ENCODE data around the gene LIX1L.

Gene LIX1L

DNA sequence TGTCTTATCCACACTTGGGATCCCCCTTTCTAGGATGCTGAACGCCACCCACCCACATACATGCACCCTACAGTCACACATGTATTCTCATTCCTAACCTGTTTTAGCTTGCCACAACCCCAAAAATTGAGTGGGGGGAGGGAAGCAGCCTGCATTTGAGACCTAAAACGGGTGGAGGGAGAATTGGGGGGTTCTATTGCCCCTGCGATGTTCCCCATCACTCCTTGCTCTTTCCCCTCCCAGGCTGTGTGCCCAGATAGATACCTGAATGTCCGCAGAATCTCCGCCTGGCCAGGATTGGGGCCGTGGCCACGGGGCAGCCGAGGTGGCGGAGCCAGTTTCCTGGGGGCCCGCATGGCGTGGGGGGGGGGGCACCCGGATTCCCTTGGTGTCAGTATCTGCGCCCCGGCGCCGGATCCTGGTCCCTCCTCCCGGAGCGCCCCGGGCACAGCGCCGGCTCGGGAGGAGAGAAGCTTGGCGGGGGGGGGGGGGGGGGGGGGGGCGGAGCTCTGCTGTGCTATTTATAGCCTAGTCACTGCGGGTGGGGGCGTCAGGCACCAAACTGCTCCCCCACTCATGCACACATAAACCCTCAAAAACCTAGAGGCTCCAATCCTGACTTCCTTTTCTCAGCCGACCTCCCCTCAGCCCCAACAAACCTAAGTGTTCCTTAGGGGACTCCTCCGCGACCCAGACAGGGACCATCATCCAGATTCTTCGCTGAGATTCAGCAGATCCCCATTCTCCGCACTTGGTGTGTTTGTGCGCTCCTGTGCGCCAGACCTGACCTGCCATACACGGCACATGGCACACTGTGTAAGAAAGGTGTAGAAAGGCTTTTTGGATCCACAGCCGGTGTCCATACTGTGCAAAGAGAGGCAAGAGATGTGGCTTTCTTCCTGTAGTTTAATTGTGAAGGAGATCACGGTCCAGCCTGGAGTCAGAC is 4.6 kb upstream of the LIX1L start:
- no peak for DNase-seq

DNA sequence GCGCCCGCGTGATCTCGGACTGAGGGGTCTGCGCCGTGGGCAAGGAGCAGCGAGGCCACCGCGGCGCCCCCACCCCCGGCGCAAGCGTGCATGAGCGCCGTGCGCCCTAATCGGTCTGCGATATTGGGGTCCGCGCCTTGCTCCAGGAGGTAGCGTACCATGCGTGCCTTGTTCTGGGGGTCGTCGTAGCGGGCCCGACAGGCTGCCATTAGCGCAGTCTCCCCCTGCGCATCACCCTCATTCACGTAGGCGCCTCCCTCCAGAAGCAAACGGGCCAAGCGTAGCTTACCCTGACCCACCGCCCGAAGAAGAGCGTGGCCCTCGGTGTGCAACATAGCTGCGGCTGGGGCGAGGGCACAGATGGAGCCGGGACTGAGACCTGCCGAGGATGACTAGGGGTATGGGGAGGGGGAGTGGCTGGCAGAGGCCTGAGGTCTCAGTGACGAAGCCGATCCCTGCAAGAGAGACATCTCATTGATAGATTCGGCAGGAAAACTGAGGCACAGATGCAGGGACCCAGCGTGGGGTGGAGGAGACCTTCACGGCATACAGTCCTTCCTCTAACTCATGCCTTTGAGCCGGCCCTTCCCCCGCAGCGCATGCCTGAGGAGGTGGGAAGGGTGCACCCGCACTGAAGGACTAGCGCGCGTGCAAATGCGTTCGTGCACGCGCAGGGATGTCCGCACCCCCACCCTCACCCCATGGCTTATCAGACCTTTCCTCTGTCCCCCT is 3.8 kb upstream of the LIX1L start:
- DNase-seq: peak in 1 of 2 experiments; percentile 40

DNA sequence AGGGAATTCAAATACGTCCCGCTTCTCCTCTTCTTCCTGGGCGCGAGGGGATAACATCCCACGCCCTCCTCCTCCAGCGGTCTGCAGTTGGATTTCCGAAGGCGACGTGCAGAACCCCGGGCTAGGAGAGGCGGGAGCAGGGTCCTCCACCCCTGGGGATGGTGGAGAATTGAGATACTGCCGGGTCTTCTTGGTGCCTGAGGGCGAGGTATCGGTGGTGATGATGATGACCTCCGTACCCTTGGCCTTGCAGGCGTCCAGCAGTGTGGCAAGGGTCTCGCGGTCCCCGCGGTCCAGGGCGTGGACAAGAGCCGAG is 3.2 kb upstream of the LIX1L start:
- DNase-seq: no peak

DNA sequence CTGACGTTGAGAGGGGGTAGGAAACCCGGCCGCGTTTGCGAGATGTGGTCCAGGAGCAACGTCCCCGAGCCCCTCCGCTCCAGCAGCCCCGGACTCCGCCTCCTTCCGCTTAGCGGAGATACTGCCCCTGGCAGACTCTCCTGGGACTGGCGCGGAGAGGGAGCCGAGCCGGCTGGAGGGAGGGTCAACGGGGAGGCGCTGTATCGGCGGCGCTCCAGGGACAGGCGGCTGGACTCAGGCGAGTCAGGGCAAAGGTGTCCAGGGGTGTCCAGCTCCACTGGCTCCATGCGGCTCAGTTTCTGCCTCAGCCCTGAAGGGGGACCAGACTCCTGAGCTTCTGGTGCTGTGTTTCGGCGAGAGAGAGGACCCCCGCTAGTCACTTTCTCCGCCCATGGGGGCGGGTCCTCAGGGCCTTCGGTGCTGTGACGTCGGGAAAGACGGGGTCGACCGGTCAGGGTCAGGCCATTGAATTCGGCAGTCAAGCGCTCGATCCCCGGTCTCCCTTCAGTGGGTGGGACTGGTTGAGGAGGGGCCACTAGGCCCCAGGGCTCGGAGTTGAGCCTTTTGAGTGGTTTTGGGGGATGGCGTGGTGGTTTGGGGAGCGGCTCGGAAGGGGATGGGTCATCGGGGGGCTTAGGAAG is 2.8 kb upstream of the LIX1L start:
- peak in 1 of 2 experiments; percentile 17 for DNase-seq

DNA sequence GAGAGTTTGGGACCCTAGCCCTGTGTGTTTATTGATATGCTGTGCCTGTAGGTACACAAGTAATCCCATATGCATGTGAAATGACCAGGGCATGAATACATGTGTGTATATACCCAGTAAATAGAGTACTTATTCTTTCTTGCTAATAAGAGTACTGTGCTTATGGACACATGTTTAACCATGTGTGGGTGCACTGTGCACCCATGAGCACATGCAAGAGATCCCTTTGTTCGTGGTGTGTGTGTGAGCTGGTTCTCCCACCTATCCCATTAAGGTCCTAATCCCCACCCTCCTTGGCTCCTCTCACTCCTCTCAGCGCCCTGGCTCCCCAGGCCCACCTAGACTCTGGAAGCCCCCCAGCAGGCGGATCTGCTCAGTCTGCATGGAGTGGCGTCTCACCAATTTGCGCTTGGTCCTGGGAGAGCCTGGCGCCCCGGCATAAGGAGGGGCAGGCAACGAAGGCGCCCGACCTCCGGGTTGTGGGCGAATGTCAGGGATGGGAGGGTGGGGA is 2.2 kb upstream of the LIX1L start:
- DNase-seq: no peak

DNA sequence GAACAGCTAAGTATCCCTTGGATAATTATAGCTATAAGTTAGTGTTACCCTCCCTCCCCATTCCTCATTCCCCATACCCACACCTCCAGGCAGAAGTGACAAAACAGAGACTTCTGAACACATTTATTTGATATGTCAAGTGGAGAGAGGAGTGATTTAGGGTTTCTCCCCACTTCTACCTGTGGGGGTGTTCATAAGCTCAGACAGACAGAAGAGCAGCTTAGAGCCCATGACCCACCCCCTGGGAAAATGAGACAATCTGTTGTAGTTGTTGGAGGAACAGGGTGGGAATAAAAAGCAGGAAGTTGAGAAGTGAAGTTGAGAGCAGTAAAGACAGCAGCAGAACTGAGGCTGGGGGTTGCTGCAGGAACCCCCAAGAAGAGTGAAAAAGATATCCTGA is 1.5 kb upstream of the LIX1L start:
- no peak for DNase-seq

DNA sequence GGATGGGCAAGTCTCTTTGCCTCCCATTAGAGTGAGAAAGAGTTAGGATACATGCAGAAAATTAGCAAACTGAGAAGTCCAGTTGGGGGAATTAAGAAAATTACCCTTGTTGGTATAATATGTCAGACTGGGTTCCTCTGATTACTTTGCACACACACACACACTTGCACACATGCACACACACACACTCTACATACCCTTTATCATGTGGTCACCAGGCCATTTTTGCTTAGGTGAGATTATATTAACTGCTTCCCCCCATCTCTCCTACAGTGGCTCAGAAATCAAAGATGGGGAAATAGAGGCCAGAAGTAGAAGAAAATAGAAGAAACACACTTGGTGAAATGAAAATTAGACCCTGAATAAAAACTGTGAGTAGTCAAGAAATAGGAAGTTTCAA is 917 bp upstream of the LIX1L start:
- DNase-seq: no peak

DNA sequence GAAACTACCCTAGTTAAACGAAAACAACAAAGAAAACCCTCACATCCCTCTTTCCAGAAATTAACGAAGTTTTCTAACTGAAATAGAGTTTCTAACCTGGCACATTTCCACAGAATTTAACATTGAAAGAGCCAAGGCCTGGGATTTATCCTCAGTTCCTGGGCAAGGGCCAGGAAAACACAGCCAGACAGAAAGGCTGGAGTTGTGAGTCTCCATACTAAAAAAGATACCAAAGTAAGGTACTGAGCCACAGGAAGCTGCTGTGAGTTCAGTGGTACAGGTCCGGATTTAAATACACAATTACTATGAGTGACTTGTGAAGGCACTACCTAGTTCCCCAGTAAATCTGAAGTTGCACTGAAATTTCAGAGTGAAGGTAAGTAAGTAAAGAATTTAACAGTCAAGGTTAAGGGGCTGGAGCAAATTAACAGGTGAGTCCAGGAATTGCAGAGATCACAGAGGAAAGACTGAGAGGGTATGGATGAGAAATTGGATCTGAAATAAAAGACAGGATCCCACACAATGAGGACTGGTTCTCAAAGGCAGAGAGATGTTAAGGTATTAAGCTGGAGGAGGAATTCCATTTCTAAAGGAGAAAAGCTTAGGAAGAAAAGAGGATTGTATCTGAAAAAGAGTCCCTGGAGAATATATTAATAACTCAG is 905 bp downstream of the LIX1L start:
- no peak for DNase-seq

DNA sequence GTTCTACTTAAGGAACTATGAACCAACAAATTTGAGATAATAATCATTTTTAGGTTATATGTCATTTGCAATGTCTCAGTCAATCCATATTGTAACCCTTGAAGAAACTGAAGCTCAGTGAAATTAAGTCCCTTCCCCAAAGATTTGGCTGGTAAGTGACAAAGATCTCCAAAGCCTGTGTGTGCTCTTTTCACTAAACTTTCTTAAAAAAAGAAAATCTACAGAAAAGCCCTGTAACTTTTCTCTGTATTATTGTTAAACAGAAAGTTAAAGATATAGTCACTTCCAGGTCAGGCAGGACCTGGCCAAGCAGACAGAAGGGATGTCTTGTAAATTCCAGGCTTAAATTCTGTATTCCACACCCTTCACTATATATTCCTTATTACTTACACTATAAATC is 1.5 kb downstream of the LIX1L start:
- DNase-seq: no peak

DNA sequence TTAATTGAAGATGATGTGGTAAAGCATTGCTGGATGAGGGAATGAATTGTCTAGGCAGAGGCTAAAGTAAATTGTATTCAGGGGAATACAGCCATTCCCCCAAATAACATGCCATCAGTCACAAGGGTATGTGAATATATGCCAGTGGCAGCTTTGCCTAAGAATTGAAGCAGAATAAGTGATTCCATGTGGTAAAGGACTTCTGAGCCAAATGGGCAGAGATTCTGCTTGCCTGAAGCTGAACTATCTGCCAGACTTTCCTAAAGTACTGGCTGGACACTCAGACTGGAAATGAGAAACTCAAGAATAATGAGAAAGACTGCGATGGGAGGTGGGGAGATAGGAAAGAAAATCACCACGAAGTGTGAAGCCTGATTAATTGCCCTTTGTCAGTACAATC is 2.4 kb downstream of the LIX1L start:
- DNase-seq: no peak

DNA sequence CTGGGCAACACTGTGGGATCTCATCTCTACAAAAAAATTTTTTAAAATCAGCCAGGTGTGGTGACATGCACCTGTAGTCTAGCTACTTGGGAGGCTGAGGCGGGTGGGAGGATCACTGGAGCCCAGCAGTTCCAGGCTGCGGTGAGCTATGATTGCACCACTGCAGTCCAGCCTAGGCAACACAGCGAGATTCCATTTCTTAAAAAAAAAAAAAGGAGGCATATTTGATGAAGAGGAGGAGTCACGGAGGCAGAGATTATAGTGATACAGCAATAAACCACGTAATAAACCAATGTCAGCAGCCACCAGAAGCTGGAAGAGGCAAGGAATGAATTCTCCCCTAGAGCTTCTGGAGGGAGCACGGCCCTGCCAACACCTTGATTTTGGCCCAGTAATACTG is 4.0 kb downstream of the LIX1L start:
- DNase-seq: no peak

DNA sequence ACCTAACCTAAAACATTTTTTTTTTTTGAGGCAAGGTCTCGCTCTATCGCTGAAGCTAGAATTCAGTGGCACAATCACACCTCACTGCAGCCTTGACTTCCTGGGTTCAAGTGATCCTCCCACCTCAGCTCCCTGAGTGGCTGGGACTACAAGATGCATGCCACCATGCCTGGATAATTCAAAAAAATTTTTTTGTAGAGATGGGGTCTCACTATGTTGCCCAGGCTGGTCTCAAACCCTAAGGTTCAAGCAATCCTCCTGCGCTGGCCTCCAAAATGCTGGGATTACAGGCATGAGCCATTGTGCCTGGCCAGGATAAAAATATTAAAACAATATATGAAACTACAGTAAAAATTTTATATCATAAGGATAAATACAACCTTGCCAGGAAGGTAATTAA is 4.9 kb downstream of the LIX1L start:
- no peak for DNase-seq

DNA sequence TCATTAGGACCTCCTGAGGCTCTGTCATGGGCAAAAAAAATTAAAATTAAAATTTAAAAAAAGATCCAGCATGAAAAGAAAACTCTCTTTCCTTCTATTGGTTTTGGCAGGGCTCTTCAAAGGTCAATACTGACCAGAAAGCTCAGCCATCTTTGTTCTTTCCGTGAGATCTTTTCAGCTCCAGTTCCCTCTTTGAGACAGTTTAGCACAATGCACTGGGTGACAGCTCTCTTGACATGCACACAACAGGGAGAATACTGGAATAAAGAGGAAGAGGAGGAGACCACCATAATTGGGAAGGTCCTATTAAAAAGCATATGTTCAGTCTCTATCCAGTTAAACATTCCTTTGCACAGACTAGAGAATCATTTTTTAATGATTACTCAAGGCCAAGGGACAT is 6.3 kb downstream of the LIX1L start:
- DNase-seq: no peak

DNA sequence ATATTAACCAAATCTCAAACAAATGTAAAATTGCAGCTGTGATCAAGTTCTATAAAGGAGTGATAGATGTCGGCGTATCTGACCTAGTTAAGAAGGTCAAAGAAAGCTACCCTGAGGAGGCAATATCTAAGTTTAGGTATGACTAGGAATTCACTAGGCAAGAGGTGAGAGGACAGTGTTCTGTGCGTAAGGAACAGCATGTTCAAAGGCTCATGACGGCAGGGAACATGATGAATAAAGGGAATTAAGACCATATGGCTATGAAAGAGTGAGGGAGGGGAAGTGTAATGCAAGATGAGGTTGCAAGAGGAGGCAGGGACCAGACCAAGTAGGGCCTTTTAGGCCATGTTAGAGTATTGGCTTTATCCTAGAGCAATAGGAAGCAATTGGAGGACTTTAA is 8.6 kb downstream of the LIX1L start:
- no peak for DNase-seq

DNA sequence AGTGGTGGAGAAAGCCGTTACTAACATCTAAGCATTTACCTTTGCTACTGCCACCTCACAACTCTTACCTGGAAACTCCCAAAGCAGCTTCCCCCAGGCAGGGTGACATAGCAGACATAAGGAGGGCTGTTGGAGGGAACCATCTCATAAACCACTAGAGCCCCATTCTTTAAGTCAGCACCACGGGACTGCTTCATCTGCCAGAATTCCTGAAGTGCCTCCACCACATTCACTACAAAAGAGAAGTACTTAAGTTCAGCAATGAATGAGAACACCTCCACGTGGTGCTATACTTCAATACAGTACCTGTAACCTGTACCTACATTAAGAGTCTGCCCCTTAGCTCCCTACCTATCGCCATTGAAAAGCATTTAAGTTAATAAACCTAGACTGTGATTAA is 10.3 kb downstream of the LIX1L start:
- no peak for DNase-seq

DNA sequence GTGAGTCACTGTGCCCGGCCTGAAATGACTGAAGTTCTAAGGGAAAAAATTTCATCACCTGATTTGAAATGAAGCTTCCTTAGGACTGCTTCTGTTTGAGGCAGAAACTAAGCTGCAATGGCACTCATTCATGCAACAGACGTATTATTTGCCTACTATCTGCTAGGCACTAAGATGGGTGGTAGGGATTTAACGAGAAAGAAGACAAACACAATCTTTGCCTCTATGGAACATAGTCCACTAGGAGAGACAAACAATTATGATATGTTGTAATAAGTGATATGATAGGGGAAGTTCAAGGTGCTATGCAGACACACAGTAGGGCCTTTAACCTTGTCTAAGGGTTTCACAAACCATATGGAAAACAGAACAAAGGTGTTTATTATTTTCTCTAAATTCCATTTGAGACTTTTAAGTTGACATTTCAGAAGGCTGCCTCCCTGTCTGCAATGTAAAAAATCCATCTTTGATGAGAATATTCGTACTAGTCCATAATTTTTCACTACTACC is 11.3 kb downstream of the LIX1L start:
- no peak for DNase-seq

DNA sequence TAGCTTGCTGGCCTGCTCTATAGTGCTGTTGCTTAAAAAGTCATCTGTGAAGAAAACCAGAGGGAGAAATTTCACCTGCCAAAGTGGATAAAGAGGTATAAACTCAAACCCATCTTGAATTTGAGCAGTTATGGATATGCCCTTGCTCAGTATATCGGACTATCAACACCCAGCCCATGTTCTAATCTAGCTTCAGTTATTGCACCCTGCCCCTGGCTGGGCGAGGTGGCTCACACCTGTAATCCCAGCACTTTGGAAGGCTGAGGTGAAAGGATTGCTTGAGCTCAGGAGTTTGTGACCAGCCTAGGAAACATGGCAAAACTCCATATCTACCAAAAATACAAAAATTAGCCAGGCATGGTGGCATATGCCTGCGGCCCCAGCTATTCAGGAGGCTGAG is 13.3 kb downstream of the LIX1L start:
- DNase-seq: no peak

DNA sequence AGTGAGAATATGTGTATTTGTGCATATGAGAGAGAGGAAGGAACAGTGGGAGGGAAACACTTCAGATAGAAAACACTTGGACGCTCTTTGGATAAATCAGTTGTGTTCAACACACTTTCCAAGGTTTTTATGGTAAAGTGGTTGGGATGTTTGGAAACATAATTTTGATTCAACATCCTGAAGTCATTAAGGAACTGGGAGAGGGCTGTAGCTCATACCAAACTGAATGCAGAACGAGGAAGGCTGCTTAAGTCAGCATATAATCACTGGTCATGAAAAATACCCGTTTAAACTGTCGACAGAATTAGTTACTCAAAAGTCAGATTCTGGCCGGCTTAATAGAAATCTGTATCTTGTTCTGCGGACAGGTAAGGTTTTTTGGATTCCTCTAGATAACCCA is 14.9 kb downstream of the LIX1L start:
- DNase-seq: no peak

DNA sequence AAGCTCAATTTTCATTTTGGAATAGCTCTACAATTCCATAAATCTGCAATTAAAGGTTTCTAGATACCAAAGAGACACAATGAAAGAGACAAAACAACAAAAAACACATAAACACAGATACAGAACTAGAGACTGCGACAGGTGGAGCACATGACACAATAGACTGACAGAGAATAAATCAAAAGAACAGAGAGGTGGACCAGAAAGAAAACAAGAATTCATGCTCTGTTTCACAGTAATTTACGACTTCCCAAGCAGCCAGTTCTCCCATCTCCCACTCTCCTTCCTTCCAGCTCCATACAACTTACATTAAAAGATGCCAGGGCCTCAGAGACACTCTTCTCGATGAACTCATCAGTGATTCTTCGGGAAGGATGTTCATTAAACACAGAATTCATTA is 15.4 kb downstream of the LIX1L start:
- no peak for DNase-seq

DNA sequence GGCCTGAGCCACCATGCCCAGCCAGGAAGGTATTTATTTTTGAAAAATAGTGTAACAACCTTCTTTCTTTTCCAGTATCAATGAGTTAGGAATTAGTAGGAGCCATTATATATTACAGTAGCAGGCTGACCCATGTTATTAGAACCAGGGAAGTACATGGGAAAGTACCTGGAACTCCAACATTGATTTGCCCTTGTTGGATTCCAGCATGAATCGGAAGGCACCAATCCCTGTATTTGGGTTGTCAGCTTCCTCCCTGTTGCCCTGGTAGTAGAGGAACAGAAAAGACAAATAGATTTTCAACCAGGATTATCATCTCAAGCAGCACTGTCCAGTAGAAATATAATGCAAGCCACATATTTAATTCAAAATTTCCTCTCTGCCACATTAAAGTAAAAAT is 20.4 kb downstream of the LIX1L start:
- no peak for DNase-seq

DNA sequence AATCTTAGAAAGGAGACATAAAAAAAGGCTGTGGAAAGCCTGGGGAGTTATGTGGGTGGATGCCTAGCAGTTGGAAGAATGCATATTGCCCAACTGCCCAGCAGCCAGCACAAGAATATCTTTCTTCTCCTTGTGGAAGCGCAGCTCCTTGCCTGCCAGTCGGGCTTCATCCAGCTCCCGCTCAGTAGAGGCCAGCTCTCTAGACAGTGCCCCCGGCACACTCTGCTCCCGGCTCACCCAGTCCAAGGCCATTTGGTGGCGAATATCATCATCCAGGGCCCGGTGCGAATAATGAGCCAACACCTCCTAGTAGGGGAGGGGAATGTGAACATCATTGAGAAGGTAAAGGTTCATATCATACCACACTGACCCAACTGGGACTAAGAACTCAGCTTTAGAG is 21.6 kb downstream of the LIX1L start:
- no peak for DNase-seq

DNA sequence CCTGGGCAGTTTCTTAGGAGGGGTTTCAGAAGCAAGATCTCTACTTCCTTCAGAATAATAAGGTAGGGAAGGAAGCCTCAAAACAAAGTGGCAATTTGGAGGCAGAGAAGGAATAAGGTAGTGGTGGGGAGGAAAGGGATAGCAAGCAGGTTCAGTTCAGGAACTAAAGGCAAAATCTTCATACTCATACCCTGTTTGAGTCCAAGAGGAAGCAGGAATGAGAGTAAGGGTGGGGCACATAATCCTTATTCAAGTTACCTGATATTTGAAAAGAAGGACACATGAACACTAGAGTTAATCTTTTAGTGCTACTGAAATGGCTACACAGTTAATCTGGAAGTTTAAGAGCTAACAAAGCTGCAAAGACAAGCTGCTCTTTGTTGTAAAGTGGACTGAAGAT is 22.1 kb downstream of the LIX1L start:
- DNase-seq: no peak

DNA sequence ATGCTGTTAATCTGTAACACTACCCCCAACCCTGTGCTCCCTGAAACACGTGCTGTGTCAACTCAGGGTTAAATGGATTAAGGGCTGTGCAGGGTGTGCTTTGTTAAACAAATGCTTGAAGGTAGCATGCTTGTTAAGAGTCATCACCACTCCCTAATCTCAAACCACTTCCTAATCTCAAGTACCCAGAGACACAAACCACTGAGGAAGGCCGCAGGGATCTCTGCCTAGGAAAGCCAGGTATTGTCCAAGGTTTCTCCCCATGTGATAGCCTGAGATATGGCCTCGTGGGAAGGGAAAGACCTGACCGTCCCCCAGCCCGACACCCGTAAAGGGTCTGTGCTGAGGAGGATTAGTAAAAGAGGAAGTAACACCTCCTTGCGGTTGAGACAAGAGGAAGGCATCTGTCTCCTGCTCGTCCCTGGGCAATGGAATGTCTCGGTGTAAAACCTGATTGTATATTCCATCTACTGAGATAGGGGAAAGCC is 25.3 kb downstream of the LIX1L start:
- DNase-seq: peak in 1 of 2 experiments; percentile 12

Data from activated CD4-positive, alpha-beta T cell treated with anti-CD3 and anti-CD28 coated beads, Interleukin-2, amount 50 U/mL, for 4 hours (primary cell).